Parathyroid adenoma (tissue), 2 donors: ENCODE data around the gene FXYD3.

Source experiments
- H2AFZ ChIP-seq: fragments of 300-600 bp; sonication (generic); one replicate; pipeline ENCODE4 v1.7.0; 2017; ENCODE audit warnings: antibody characterized with exemption, mild to moderate bottlenecking
- H3K27ac ChIP-seq: fragments of 300-600 bp; sonication (generic); one replicate; pipeline ENCODE4 v1.7.0; 2017
- H3K27me3 ChIP-seq: fragments of 300-600 bp; sonication (generic); one replicate; pipeline ENCODE4 v1.7.0; 2017; ENCODE audit warnings: low read length; ENCODE audit not compliant: control insufficient read depth, insufficient read depth
- H3K36me3 ChIP-seq: fragments of 300-600 bp; sonication (generic); one replicate; pipeline ENCODE4 v1.7.0; 2017; ENCODE audit warnings: low read length; ENCODE audit not compliant: control insufficient read depth, insufficient read depth
- H3K4me1 ChIP-seq: fragments of 300-600 bp; sonication (generic); one replicate; pipeline ENCODE4 v1.7.0; 2017; ENCODE audit warnings: control low read depth
- H3K4me2 ChIP-seq: fragments of 300-600 bp; sonication (generic); one replicate; pipeline ENCODE4 v1.7.0; 2017; ENCODE audit warnings: low read length
- H3K4me3 ChIP-seq: fragments of 300-600 bp; sonication (generic); one replicate; pipeline ENCODE4 v1.7.0; 2017; ENCODE audit warnings: low read depth, low read length
- H3K79me2 ChIP-seq: fragments of 300-600 bp; sonication (generic); one replicate; pipeline ENCODE4 v1.7.0; 2017; ENCODE audit warnings: control low read depth
- H3K9ac ChIP-seq: fragments of 300-600 bp; sonication (generic); one replicate; pipeline ENCODE4 v1.7.0; 2017; ENCODE audit warnings: mild to moderate bottlenecking
- H3K9me3 ChIP-seq: fragments of 300-600 bp; sonication (generic); one replicate; pipeline ENCODE4 v1.7.0; 2017; ENCODE audit warnings: low read length; ENCODE audit not compliant: control insufficient read depth
- CTCF ChIP-seq: fragments of 300-600 bp; sonication (generic); IDR thresholded peaks from one replicate; pipeline ENCODE4 v1.7.0; 2017; ENCODE audit warnings: antibody characterized with exemption, mild to moderate bottlenecking
- donor health status: primary hyperparathyroidism.

The FXYD3 gene

DNA sequence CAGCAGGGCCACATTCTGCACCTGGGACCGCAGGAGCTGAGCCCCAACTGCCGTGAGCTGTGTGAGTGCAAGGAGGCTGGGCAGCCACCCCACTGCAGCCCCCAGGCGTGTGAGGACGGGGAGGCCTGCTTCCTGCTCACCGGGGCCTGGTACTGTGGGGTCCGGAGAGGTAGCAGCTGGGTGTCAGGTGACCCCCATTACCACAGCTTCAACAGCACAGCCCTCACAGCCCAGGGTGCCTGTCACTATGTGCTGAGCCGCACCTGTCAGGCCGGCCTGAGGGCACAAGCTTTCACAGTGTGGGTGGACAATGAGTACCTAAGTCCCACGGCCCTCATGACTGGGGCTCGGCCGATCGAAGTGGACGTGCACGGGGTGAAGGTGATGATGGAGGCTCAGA lies 35.8 kb upstream of the FXYD3 start:
- no peaks in the 10 kb centered on the region for H3K9me3 ChIP-seq
- H3K4me3 ChIP-seq, result no peak overlapping the region
- no peaks in the 10 kb centered on the region for H3K4me1 ChIP-seq
- no peak overlapping the region for H2AFZ ChIP-seq
- no peak overlapping the region for H3K9ac ChIP-seq
- H3K27ac ChIP-seq, result no peak overlapping the region
- TF ChIP-seq CTCF, result no peak
- H3K4me2 ChIP-seq, result no peak overlapping the region
- no peaks in the 10 kb centered on the region for H3K79me2 ChIP-seq
- no peaks in the 10 kb centered on the region for H3K36me3 ChIP-seq
- H3K27me3 ChIP-seq, result no peaks in the 10 kb centered on the region

DNA sequence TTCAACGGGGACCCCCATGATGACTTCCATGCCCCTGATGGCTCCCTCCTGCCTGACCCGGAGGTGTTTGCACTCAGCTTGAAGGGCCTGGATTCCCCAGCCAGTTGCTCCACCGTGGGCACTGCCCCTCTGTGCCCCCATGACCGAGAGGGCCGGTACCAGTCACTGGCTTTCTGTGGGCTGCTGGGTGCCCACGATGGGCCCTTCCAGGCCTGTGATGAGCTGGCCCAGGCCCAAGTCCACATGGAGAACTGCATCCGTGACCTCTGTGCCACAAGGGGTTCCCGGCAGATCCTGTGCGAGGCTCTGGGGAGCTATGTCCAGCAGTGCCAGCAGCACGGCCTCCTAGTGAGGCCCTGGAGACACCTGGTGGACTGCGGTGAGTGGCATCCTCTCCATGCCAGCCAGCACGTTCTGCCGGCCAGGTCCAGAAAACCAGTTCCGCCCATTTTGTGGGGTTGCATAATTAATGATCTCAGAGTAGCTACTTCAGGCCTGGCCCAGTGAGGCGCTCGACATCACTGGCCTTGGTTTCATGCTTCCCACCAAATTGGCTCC lies 34.9 kb upstream of the FXYD3 start:
- no peaks in the 10 kb centered on the region for H3K9me3 ChIP-seq
- H3K4me2 ChIP-seq, result no peak overlapping the region
- H3K79me2 ChIP-seq, result no peaks in the 10 kb centered on the region
- H3K27ac ChIP-seq, result no peak overlapping the region
- no peaks in the 10 kb centered on the region for H3K36me3 ChIP-seq
- no peaks in the 10 kb centered on the region for H3K4me1 ChIP-seq
- H3K4me3 ChIP-seq, result no peak overlapping the region
- H3K9ac ChIP-seq, result no peak overlapping the region
- TF ChIP-seq CTCF, result no peak
- no peaks in the 10 kb centered on the region for H3K27me3 ChIP-seq
- no peak overlapping the region for H2AFZ ChIP-seq

GRCh38 chr19:35081201-35081600 lies 34.4 kb upstream of the FXYD3 start:
- no peaks in the 10 kb centered on the region for H3K79me2 ChIP-seq
- H3K9me3 ChIP-seq, result no peaks in the 10 kb centered on the region
- H3K9ac ChIP-seq, result no peak overlapping the region
- no peak overlapping the region for H3K27ac ChIP-seq
- TF ChIP-seq CTCF, result no peak
- no peaks in the 10 kb centered on the region for H3K36me3 ChIP-seq
- H3K4me1 ChIP-seq, result no peaks in the 10 kb centered on the region
- H3K27me3 ChIP-seq, result no peaks in the 10 kb centered on the region
- no peak overlapping the region for H2AFZ ChIP-seq
- H3K4me3 ChIP-seq, result no peak overlapping the region
- H3K4me2 ChIP-seq, result no peak overlapping the region

- Histone ChIP-seq H3K9ac (no peak overlapping the region), H3K9me3 (no peaks in the 10 kb centered on the region), H3K4me2 (no peak overlapping the region), H3K27me3 (no peaks in the 10 kb centered on the region), H3K79me2 (no peaks in the 10 kb centered on the region), H2AFZ (no peak overlapping the region), H3K4me3 (no peak overlapping the region), H3K36me3 (no peaks in the 10 kb centered on the region), H3K27ac (no peak overlapping the region), H3K4me1 (no peaks in the 10 kb centered on the region)
- no peak for TF ChIP-seq CTCF
Measured at GRCh38 chr19:35083691-35084508, 31.7 kb upstream of the FXYD3 start.

DNA sequence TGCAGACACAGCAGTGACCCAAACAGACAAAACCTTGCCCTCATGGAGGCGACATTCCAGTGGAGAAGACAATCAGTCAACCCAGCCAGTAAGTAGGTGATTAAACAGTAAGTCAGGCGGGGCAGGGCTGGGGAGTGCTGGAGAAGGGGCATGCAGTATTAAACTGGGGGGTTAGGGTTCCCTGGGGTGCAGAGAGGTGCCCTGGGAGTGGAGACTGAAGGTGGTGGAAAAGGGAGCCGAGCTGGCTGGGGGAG lies 31.2 kb upstream of the FXYD3 start:
- Histone ChIP-seq H3K4me1 (no peaks in the 10 kb centered on the region), H3K9me3 (no peaks in the 10 kb centered on the region), H3K79me2 (no peaks in the 10 kb centered on the region), H3K4me2 (no peak overlapping the region), H3K27me3 (no peaks in the 10 kb centered on the region), H3K27ac (no peak overlapping the region), H3K4me3 (no peak overlapping the region), H2AFZ (no peak overlapping the region), H3K36me3 (no peaks in the 10 kb centered on the region), H3K9ac (no peak overlapping the region)
- TF ChIP-seq CTCF, result no peak
